ENCODE data around the gene CNTF. TPM values are rescaled to one million over a fixed set of nuclear protein-coding genes. Genes with fewer than 3 reads are reported as not detected.

The CNTF gene
- total RNA-seq, 2 experiments from 2014 or later, result 2.2 to 2.3 TPM

DNA sequence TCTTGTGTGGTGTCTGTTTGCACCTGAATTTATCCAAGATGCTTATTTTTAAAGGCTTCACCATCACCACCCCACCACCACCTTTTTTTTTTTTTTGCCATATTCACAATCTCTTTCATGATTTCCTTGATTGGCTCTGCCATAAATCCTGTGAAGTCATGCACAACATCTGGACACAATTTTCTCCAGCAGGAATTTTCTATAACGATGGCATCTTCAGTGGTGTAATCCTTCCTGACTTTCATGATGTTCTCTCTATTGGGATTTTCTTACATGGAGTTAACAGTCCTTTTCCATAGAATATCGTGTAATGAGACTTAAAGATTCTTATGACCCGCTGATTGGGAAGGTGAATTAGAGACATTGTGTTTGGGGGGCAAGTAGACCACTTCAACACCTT is 25.8 kb upstream of the CNTF start:
- CTCF ChIA-PET, result no interaction called here
- POLR2A ChIA-PET, result no interaction called here

- POLR2A ChIA-PET, result interaction anchor here (0.6 to 1.3 kb wide), 4 partner anchors 18 to 24 kb away, joined by 3 to 9 read pairs (median 4); partner anchors contain the start of gene LPXN
- CTCF ChIA-PET, result interaction anchor here (0.7 kb wide), 1 partner anchor 8 kb away, joined by 3 read pairs; no protein-coding TSS in a partner anchor
Measured at GRCh38 chr11:58597486-58598144, 24.9 kb upstream of the CNTF start.

GRCh38 chr11:58600510-58600909 is 22.0 kb upstream of the CNTF start:
- ChIA-PET POLR2A (no interaction called here), CTCF (no interaction called here)

DNA sequence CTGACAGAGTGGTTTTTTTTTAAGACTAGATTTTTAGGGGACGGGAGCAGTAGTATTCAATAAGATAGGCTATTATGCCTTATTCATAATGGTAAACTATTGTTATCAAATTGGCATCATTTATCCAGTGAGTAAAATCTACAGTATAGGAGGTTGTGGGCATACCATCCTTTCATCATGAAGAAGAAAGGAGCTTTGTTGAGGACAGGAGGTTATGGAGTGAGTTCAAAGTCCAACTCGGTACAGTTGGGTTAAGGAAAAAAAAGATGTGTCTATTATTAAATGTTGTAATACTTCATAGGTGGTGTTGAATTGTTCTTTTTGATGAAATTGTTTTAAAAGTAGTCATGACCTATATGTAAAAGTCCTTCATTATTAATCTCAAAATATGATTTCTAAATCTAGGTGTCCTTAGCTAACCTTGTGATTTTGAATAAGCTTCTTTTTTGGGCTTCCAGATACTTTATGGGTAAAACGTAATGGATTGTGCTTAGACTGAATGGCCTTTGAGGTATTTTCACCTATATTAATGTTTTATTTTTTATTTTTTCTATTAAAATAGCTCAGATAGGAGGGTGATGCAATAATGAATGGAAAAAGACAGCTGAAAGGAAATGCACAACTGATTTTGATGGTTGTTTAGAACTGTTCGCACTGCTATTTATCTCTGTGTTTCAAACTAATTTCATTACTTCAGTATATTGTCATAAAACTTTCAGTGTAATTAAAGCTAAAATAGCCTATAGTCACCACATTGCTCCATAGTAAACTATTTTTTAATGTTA is 15.3 kb upstream of the CNTF start:
- POLR2A ChIA-PET, result interaction anchor here (0.5 kb wide), 1 partner anchor 25 kb away, joined by 3 read pairs; no protein-coding TSS in a partner anchor
- CTCF ChIA-PET, result interaction anchor here (1.0 kb wide), 1 partner anchor 22 kb away, joined by 4 read pairs; no protein-coding TSS in a partner anchor

- CTCF ChIA-PET, result no interaction called here
Measured at GRCh38 chr11:58608331-58608730, 14.1 kb upstream of the CNTF start.

DNA sequence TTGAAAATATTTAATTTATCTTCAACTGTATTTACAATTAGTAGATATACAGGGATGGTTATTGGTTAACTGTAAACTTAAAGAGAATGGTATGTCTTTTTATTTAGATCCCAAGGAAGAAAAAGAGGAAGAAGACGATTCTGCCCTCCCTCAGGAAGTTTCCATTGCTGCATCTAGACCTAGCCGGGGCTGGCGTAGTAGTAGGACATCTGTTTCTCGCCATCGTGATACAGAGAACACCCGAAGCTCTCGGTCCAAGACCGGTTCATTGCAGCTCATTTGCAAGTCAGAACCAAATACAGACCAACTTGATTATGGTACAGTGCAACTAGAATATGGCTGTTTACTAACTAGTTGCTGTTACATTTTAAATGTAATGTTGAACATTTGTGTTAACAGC is 12.7 kb upstream of the CNTF start:
- CTCF ChIA-PET, result no interaction called here
- POLR2A ChIA-PET, result no interaction called here

More at GRCh38 chr11:58608331-58608730, 14.1 kb upstream of the CNTF start:
- POLR2A ChIA-PET, result interaction anchor here (0.6 kb wide), 1 partner anchor 361 kb away, joined by 3 read pairs; no protein-coding TSS in a partner anchor

GRCh38 chr11:58613228-58613627 is 9.2 kb upstream of the CNTF start:
- ChIA-PET CTCF (no interaction called here), POLR2A (no interaction called here)

DNA sequence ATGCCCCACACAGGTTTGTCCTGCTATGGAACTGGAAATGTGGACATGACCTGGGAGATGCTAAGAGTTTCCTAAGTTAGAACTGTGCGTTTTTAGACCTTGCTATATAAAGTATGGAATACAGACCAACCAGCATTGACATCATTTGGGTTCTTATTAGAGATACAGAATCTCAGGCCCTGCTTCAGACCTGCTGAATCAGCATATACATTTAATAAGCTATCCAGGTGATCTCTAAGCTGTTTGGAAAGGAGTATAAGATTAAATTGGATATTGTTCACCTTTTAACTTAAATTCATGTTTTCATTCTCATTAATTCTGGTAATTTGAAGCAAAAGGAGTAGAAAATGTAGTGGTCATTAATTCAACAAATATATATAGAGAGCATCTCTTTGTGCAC is 6.9 kb upstream of the CNTF start:
- ChIA-PET CTCF (no interaction called here), POLR2A (no interaction called here)

GRCh38 chr11:58616594-58616993 is 5.9 kb upstream of the CNTF start:
- ChIA-PET POLR2A (no interaction called here), CTCF (no interaction called here)

GRCh38 chr11:58617976-58618557 is 4.4 kb upstream of the CNTF start:
- CTCF ChIA-PET, result interaction anchor here (0.9 kb wide), 1 partner anchor 19 kb away, joined by 3 read pairs; no protein-coding TSS in a partner anchor
- POLR2A ChIA-PET, result no interaction called here

- POLR2A ChIA-PET, result no interaction called here
- CTCF ChIA-PET, result no interaction called here
Measured at GRCh38 chr11:58621586-58622262, 741 bp upstream of the CNTF start.

GRCh38 chr11:58625086-58625485 is 2.6 kb downstream of the CNTF start:
- POLR2A ChIA-PET, result no interaction called here
- CTCF ChIA-PET, result no interaction called here

- POLR2A ChIA-PET, result no interaction called here
- CTCF ChIA-PET, result interaction anchor here (0.8 to 1.1 kb wide), 2 partner anchors 58 to 73 kb away, joined by 3 to 5 read pairs; no protein-coding TSS in a partner anchor
Measured at GRCh38 chr11:58625826-58626460, 3.5 kb downstream of the CNTF start.

GRCh38 chr11:58626934-58627483 is 4.5 kb downstream of the CNTF start:
- CTCF ChIA-PET, result interaction anchor here (1.1 kb wide), 1 partner anchor 59 kb away, joined by 3 read pairs; no protein-coding TSS in a partner anchor
- POLR2A ChIA-PET, result interaction anchor here (0.7 kb wide), 1 partner anchor 62 kb away, joined by 3 read pairs; no protein-coding TSS in a partner anchor

- ChIA-PET CTCF (interaction anchor here (1.4 to 2.5 kb wide), 2 partner anchors 11 to 26 kb away, joined by 4 to 8 read pairs; no protein-coding TSS in a partner anchor), POLR2A (interaction anchor here (0.6 kb wide), 1 partner anchor 61 kb away, joined by 3 read pairs; no protein-coding TSS in a partner anchor)
Measured at GRCh38 chr11:58628446-58628845, 6.0 kb downstream of the CNTF start.

DNA sequence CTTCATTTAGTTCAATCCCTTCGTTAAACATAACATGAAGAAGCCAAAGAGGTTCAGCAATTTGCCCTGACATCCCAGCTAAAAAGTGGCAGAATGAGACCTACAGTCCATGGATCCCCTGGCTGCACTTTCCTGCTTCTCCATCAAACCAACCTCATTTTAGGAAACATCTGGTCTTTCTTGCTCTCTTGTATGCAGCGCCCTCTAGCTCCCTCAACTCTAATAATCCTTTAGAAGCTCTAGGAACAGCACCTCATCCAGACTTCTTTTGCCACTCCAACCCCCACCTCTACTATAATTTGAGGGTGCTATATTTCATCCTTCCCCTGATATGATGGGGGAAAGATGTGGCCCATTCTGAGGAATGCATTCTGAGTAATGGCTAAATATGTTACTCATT is 7.4 kb downstream of the CNTF start:
- POLR2A ChIA-PET, result no interaction called here

DNA sequence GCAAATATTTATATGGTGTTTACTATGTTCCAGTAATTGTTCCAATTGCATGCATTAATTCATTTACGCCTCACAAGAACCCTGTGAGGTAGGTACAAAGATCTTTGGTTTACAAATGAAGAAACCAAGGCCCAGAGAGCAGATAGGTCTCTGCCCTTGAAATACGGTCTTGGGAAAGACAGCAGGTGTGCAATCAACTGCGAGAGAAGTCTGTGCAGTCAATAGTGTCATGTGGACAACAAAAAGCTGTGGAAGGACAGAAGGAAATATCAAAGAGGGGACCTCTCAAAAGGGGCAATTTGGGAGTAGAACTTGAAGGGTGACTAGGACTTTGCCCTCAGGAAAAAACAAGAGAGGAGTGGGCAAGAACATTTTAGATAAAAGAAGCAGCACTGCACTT is 8.9 kb downstream of the CNTF start:
- ChIA-PET CTCF (no interaction called here), POLR2A (no interaction called here)

More for the DNA sequence above, 7.4 kb downstream of the CNTF start:
- CTCF ChIA-PET, result interaction anchor here (1.0 to 2.5 kb wide), 6 partner anchors 9 to 63 kb away, joined by 3 to 8 read pairs (median 4); no protein-coding TSS in a partner anchor

- ChIA-PET POLR2A (interaction anchor here (0.7 kb wide), 1 partner anchor 661 kb away, joined by 3 read pairs; no protein-coding TSS in a partner anchor), CTCF (interaction anchor here (1.2 kb wide), 1 partner anchor 53 kb away, joined by 3 read pairs; no protein-coding TSS in a partner anchor)
Measured at GRCh38 chr11:58632510-58632909, 10.0 kb downstream of the CNTF start.

- ChIA-PET CTCF (interaction anchor here (0.8 to 1.4 kb wide), 2 partner anchors 18 to 19 kb away, joined by 3 read pairs; no protein-coding TSS in a partner anchor), POLR2A (no interaction called here)
Measured at GRCh38 chr11:58636587-58636986, 14.1 kb downstream of the CNTF start.

Measured in activated CD8-positive, alpha-beta memory T cell treated with anti-CD3 and anti-CD28 coated beads for 36 hours (primary cell).